ENCODE results near the gene HBG1. TPM values are rescaled to one million over a fixed set of nuclear protein-coding genes. Genes with fewer than 3 reads are reported as not detected.

The HBG1 gene
- total and polyA plus RNA-seq, 2 of the 4 experiments (the other 2 are of a cell fraction) = not detected

DNA sequence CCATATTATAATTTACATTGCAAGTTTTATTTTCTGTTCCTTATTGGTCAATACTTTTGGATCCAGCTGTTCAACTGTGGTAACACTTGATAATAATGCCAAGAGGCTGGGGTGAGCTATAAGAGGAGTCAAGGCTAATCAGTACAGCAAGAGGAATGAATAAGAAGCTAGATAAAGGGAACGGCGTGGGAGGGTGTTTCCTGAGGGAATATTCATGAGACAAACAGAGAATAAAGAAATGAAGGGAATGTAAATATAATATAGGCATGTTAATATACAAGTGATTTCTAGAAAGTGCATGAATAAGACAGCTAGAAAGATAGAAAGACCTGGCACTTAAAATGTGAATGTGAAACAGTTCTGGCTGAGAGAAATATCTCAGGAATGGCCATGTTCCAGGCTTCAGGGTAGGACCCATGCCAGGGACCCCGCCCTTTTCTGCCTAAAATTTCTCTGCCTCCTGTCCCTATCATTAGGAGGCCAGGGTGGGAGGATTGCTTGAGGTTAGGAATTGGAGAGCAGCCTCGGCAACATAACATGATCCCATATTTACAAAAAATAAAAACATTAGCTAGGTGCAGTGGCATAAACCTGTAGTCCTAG is 48.2 kb upstream of the HBG1 start:
- Histone ChIP-seq H2BK15ac (ENCODE audit: low read depth, low read length) (peak overlapping the region; percentile 37; the same call in 1 of the 3 replicates), H4K20me1 (ENCODE audit: insufficient read depth, low read length) (no peaks in the 10 kb centered on the region), H2AK5ac (ENCODE audit: low read depth, low read length) (no peak overlapping the region; the same call in 1 of the 2 replicates), H3K79me1 (ENCODE audit: low read depth in 1 of 2, low read length in 2 of 2) (no peaks in the 10 kb centered on the region), H3K23ac (ENCODE audit: low read depth, low read length) (peak overlapping the region; percentile 29; the same call in 1 of the 2 replicates), H4K5ac (ENCODE audit: low read depth, low read length) (peak overlapping the region; percentile 80; the same call in 1 of the 2 replicates), H3K27ac (ENCODE audit: insufficient read depth, low read length) (peak overlapping the region; percentile 41; the same call in 1 of the 2 replicates), H3K9me3 (ENCODE audit: control insufficient read depth, insufficient read depth, low read length) (no peaks in the 10 kb centered on the region), H3K9ac (ENCODE audit: low read depth, low read length) (0 out of 2 replicates have a peak overlapping the region, but pooled peaks have one; percentile 7), H3K56ac (ENCODE audit: extremely low read depth, insufficient read depth, low read length) (peak overlapping the region; percentile 50; the same call in 1 of the 2 replicates), H3K14ac (replicated peaks; ENCODE audit: low read depth, low read length) (peak overlapping the region; percentile 50; the same call in 1 of the 2 replicates), H4K91ac (ENCODE audit: insufficient read depth, low read depth, low read length) (peak overlapping the region; percentile 70), H3K4me2 (ENCODE audit: low read depth, low read length) (no peak overlapping the region), H2BK5ac (ENCODE audit: low read depth, low read length, poor library complexity, severe bottlenecking) (peak overlapping the region; percentile 89), H4K8ac (ENCODE audit: low read depth in 2 of 2, low read length in 2 of 2) (peak overlapping the region; percentile 46 to 74; a peak in 3 of 4 replicates), H2AFZ (replicated peaks; ENCODE audit: low read length, poor library complexity) (no peak overlapping the region), H3K4me3 (ENCODE audit: insufficient read depth, low read depth, low read length) (no peak overlapping the region), H3K36me3 (ENCODE audit: control insufficient read depth, insufficient read depth, low read length) (no peaks in the 10 kb centered on the region), H3K4me1 (ENCODE audit: control insufficient read depth, insufficient read depth, low read length) (peaks cover 7% of the 10 kb centered on the region; the same call in 1 of the 2 replicates), H3K9me1 (ENCODE audit: insufficient read depth, low read length) (no peaks in the 10 kb centered on the region; the same call in 1 of the 2 replicates), H3K27me3 (ENCODE audit: control insufficient read depth, insufficient read depth, low read length) (no peaks in the 10 kb centered on the region), H3K4ac (ENCODE audit: low read depth, low read length) (peak overlapping the region; percentile 68), H2BK20ac (ENCODE audit: low read depth, low read length) (peak overlapping the region; percentile 85), H2AK9ac (replicated peaks; ENCODE audit: low read depth, low read length, poor library complexity) (no peak overlapping the region), H3K18ac (ENCODE audit: low read depth, low read length) (peak overlapping the region; percentile 82; the same call in 1 of the 2 replicates), H2BK120ac (ENCODE audit: low read depth, low read length) (peak overlapping the region; percentile 86)
- CTCF ChIA-PET = interaction anchor here (1.3 kb wide), 1 partner anchor 93 kb away, joined by 4 read pairs; no protein-coding TSS in a partner anchor
- WGBS, 2 experiments (ENCODE audit: extremely low coverage in 2 of 2, insufficient read length in 1 of 2) = no CpG with 5 or more reads among the region's 4 CpGs
- in situ Hi-C loops (cut with MboI; ENCODE audit: low sequenced_read_pairs) = no loop called here
- BruUV-seq (replicated peaks) = no TSS peak
- POLR2A ChIA-PET (ENCODE audit: unreplicated experiment) = no interaction called here
- dilution Hi-C loops (cut with HindIII; ENCODE audit: low sequenced_read_pairs, unreplicated experiment) = no loop called here
- DNase-seq (peak; percentile 65), ATAC-seq (ENCODE audit: low read depth) (peak; percentile 81)
- intact Hi-C loops (cut with micrococcal nuclease) = no loop called here
- TF ChIP-seq MAZ (IDR thresholded peaks at IDR 0.05; ENCODE audit: borderline replicate concordance, low read depth, low read length) = no peak
- TF ChIP-seq RCOR1 (IDR thresholded peaks at IDR 0.05; ENCODE audit: insufficient replicate concordance, low read length) = no peak
- no peak for TF ChIP-seq CHD1 (IDR thresholded peaks at IDR 0.05; ENCODE audit: low read depth, low read length)
- TF ChIP-seq USF2 (IDR thresholded peaks at IDR 0.05; ENCODE audit: low read depth, low read length) = no peak
- no peak for TF ChIP-seq SMC3 (IDR thresholded peaks at IDR 0.05; ENCODE audit: low read depth, low read length)
- TF ChIP-seq FOS (IDR thresholded peaks at IDR 0.05; ENCODE audit: low read depth, low read length) = no peak
- TF ChIP-seq MAFK (IDR thresholded peaks at IDR 0.05; ENCODE audit: low read depth, low read length) = no peak
- TF ChIP-seq BHLHE40 (IDR thresholded peaks at IDR 0.05; ENCODE audit: low read depth, low read length) = no peak
- no peak for TF ChIP-seq CEBPB (IDR thresholded peaks at IDR 0.05; ENCODE audit: low read depth, low read length)
- TF ChIP-seq MXI1 (IDR thresholded peaks at IDR 0.05; ENCODE audit: borderline replicate concordance, low read depth, low read length) = no peak
- TF ChIP-seq NFE2L2 (IDR thresholded peaks at IDR 0.05; ENCODE audit: low read depth, low read length) = no peak
- TF ChIP-seq RFX5 (IDR thresholded peaks at IDR 0.05; ENCODE audit: low read depth, low read length) = no peak
- no peak for TF ChIP-seq ELK1 (IDR thresholded peaks at IDR 0.05; ENCODE audit: borderline replicate concordance, low read depth, low read length)
- TF ChIP-seq POLR2A (IDR thresholded peaks at IDR 0.05; ENCODE audit: low read depth, low read length) = no peak
- no peak for TF ChIP-seq RAD21 (IDR thresholded peaks at IDR 0.05; ENCODE audit: low read length)
